Panc1 (cell line): Measurements from ENCODE around the gene CLMN. TPM values are rescaled to one million over a fixed set of nuclear protein-coding genes. Genes with fewer than 3 reads are reported as not detected.

Source experiments
- ATAC-seq: fragments of 200-7000 bp; cut with Tn5 transposase; 2 replicates; pipeline ENCODE4 v1.9.1; 2020; ENCODE audit warnings: mild to moderate bottlenecking, moderate library complexity
- BruUV-seq: library from RNA; stranded (reverse); fragments of 400-500 nt; replicated peaks from 2 replicates; lab custom pipeline; 2021; lab: Mats Ljungman, UMichigan
- CTCF ChIA-PET: fragments of 300-600 bp; sonication (Branson Sonifier 250); formaldehyde crosslinking; loops from one replicate; lab custom pipeline; 2022; ENCODE audit warnings: antibody characterized with exemption; lab: Charles Lee
- POLR2A ChIA-PET: fragments of 300-600 bp; sonication (Branson Sonifier 250); formaldehyde crosslinking; loops from one replicate; lab custom pipeline; 2022; ENCODE audit warnings: antibody characterized with exemption; lab: Charles Lee
- DNase-seq: peaks from one replicate; pipeline ENCODE4 v3.0.0-alpha.2; 2010; ENCODE audit warnings: low read depth, low spot score
- H3K27ac ChIP-seq: 2 replicates; pipeline ENCODE4 v1.5.1; 2011; ENCODE audit warnings: mild to moderate bottlenecking, low read length, inconsistent platforms
- H3K27me3 ChIP-seq: fragments of 200-500 bp; sonication (Bioruptor generic); 2 replicates; pipeline ENCODE4 v1.6.0; 2014; ENCODE audit warnings: low read length, inconsistent platforms; ENCODE audit not compliant: control insufficient read depth, insufficient read depth
- H3K36me3 ChIP-seq: fragments of 200-500 bp; sonication (Bioruptor generic); 2 replicates; pipeline ENCODE4 v1.5.1; 2014; ENCODE audit warnings: inconsistent platforms, mild to moderate bottlenecking, low read length, moderate library complexity; ENCODE audit not compliant: control insufficient read depth, insufficient read depth
- H3K4me1 ChIP-seq: 2 replicates; pipeline ENCODE4 v1.5.1; 2011; ENCODE audit warnings: inconsistent platforms, mild to moderate bottlenecking, low read length, moderate library complexity; ENCODE audit not compliant: control insufficient read depth, insufficient read depth
- H3K4me3 ChIP-seq, 2 experiments: 2 replicates each; pipeline ENCODE4 v1.5.1; 2011 to 2012; ENCODE audit warnings: low read depth in 2 of 2, low read length in 2 of 2, mild to moderate bottlenecking in 2 of 2, inconsistent platforms in 1 of 2, moderate library complexity in 1 of 2
- H3K9me3 ChIP-seq: fragments of 200-500 bp; sonication (Bioruptor generic); 2 replicates; pipeline ENCODE4 v1.5.1; 2014; ENCODE audit warnings: low read depth, mild to moderate bottlenecking, inconsistent platforms, low read length, moderate library complexity; ENCODE audit not compliant: control insufficient read depth, insufficient read depth
- CTCF ChIP-seq: fragments of 450-650 bp; IDR thresholded peaks from 2 replicates; pipeline ENCODE4 v1.5.1; 2017; ENCODE audit warnings: mild to moderate bottlenecking
- POLR2AphosphoS5 ChIP-seq: IDR thresholded peaks from 2 replicates; pipeline ENCODE4 v1.6.1; 2012; ENCODE audit warnings: mild to moderate bottlenecking, low read depth, low read length, moderate library complexity
- REST ChIP-seq, 2 experiments: IDR thresholded peaks; 2 replicates each; pipeline ENCODE4 v1.6.1; 2011 to 2012; ENCODE audit warnings: low read depth in 2 of 2, control low read depth in 1 of 2, low read length in 1 of 2, mild to moderate bottlenecking in 1 of 2, moderate library complexity in 1 of 2; ENCODE audit not compliant: insufficient read depth in 1 of 2
- SIN3A ChIP-seq: IDR thresholded peaks from 2 replicates; pipeline ENCODE4 v1.6.1; 2012; ENCODE audit warnings: low read depth, mild to moderate bottlenecking, low read length, moderate library complexity, borderline replicate concordance; ENCODE audit not compliant: insufficient read depth
- TCF7L2 ChIP-seq: IDR thresholded peaks from 2 replicates; pipeline ENCODE4 v1.6.1; 2011; ENCODE audit warnings: mild to moderate bottlenecking, low read depth, low read length, inconsistent platforms
- in situ Hi-C: cut with HindIII; loops from 2 replicates; pipeline ENCODE4 v1.10.0; 2016; ENCODE audit warnings: low sequenced_read_pairs, low pct_unique_long_range_greater_than_20kb
- intact Hi-C: fragments of 100-400 bp; cut with micrococcal nuclease; formaldehyde crosslinking; loops from one replicate; pipeline ENCODE4 v1.10.0; 2022; ENCODE audit not compliant: unreplicated experiment
- total RNA-seq: library from RNA; stranded (reverse); gene quantifications from one replicate; pipeline ENCODE4 v1.2.1, GENCODE V29; 2021; ENCODE audit not compliant: unreplicated experiment

CLMN gene
- total RNA-seq, 1 experiment from 2014 or later, result 34.9 TPM

- H3K9me3 ChIP-seq, result no peaks in the 10 kb centered on the region
- no peaks in the 10 kb centered on the region for H3K36me3 ChIP-seq
- H3K27me3 ChIP-seq, result no peaks in the 10 kb centered on the region
- no peak overlapping the region for H3K4me3 ChIP-seq
- no TSS peak for BruUV-seq
- peak overlapping the region; percentile 92 for H3K27ac ChIP-seq
- intact Hi-C loops (no loop called here), in situ Hi-C loops (no loop called here)
- TF ChIP-seq SIN3A, result no peak
- no peak for TF ChIP-seq CTCF
- TF ChIP-seq REST (IDR thresholded peaks at IDR 0.05; ENCODE audit: insufficient read depth in 1 of 2, low read depth in 2 of 2, low read length in 1 of 2), result no peak
- TF ChIP-seq POLR2AphosphoS5, result no peak
- TF ChIP-seq TCF7L2, result no peak
- DNase-seq (no peak), ATAC-seq (no peak)
- CTCF ChIA-PET, result no interaction called here
- peaks cover 24% of the 10 kb centered on the region; the same call in 1 of the 2 replicates for H3K4me1 ChIP-seq
- POLR2A ChIA-PET, result interaction anchor here (0.5 to 0.6 kb wide), 3 partner anchors 9 to 156 kb away, joined by 3 to 6 read pairs (median 4); no protein-coding TSS in a partner anchor
Measured at GRCh38 chr14:95264271-95264973, 55.3 kb downstream of the CLMN start.

- Histone ChIP-seq H3K4me3 (no peak overlapping the region), H3K27me3 (no peaks in the 10 kb centered on the region), H3K36me3 (no peaks in the 10 kb centered on the region), H3K27ac (peak overlapping the region; percentile 92), H3K9me3 (no peaks in the 10 kb centered on the region), H3K4me1 (peaks cover 29% of the 10 kb centered on the region; the same call in 1 of the 2 replicates)
- intact Hi-C loops (no loop called here), in situ Hi-C loops (no loop called here)
- TF ChIP-seq TCF7L2 (no peak), POLR2AphosphoS5 (no peak), SIN3A (no peak), REST (IDR thresholded peaks at IDR 0.05; ENCODE audit: insufficient read depth in 1 of 2, low read depth in 2 of 2, low read length in 1 of 2) (no peak), CTCF (no peak)
- no peak for DNase-seq
- ChIA-PET CTCF (no interaction called here), POLR2A (interaction anchor here (0.5 kb wide), 1 partner anchor 18 kb away, joined by 3 read pairs; no protein-coding TSS in a partner anchor)
- no peak for ATAC-seq
- BruUV-seq, result no TSS peak
Measured at GRCh38 chr14:95263527-95264231, 56.0 kb downstream of the CLMN start.
